Central memory CD8-positive, alpha-beta T cell (primary cell): ENCODE measurements around the gene ADCY9.
A peak's percentile ranks its signal among the peaks of the same experiment; 100 is the strongest.
"Not testable (repeated sequence)": the region's sequence is repeated elsewhere in the genome, so short reads cannot be mapped to it uniquely, and the experiment has no call there.

ENCODE experiments used
- ATAC-seq: fragments of 150-1000 bp; cut with Tn5 transposase; replicated peaks from 2 replicates; pipeline ENCODE4 v1.10.0; 2022; ENCODE audit warnings: mild to moderate bottlenecking, moderate FRiP score, moderate number of reproducible peaks; ENCODE audit not compliant: poor library complexity, severe bottlenecking; ENCODE audit errors: extremely low read depth
- DNase-seq, 2 donors: peaks; one replicate each; pipeline ENCODE4 v3.0.0; 2021; ENCODE audit warnings: low spot score in 2 of 2
- H3K27ac Mint-ChIP-seq: one replicate; pipeline ENCODE4 v1.8.0; 2022; ENCODE audit warnings: low read depth, mild to moderate bottlenecking, moderate library complexity, mixed read lengths
- H3K27me3 Mint-ChIP-seq: one replicate; pipeline ENCODE4 v1.8.0; 2022; ENCODE audit warnings: mixed read lengths
- H3K36me3 Mint-ChIP-seq: one replicate; pipeline ENCODE4 v1.8.0; 2022; ENCODE audit warnings: mild to moderate bottlenecking, moderate library complexity, mixed read lengths; ENCODE audit not compliant: insufficient read depth
- H3K4me1 Mint-ChIP-seq: one replicate; pipeline ENCODE4 v1.8.0; 2022; ENCODE audit warnings: mixed read lengths
- H3K4me3 Mint-ChIP-seq: one replicate; pipeline ENCODE4 v1.8.0; 2022; ENCODE audit warnings: mild to moderate bottlenecking, moderate library complexity, mixed read lengths
- H3K9me3 Mint-ChIP-seq: one replicate; pipeline ENCODE4 v1.8.0; 2022; ENCODE audit warnings: mixed read lengths

The ADCY9 gene

GRCh38 chr16:3961449-3961849 is 154.8 kb downstream of the ADCY9 start:
- no peak for DNase-seq
- Mint-ChIP-seq H3K36me3 (peaks cover 12% of the 10 kb centered on the region), H3K27ac (peak overlapping the region; percentile 94), H3K4me1 (peaks cover 15% of the 10 kb centered on the region), H3K27me3 (peaks cover 13% of the 10 kb centered on the region), H3K4me3 (no peak overlapping the region), H3K9me3 (no peaks in the 10 kb centered on the region)
- no peak for ATAC-seq

- ATAC-seq, H3K4me3 Mint-ChIP-seq, H3K9me3 Mint-ChIP-seq, DNase-seq, H3K27ac Mint-ChIP-seq, H3K36me3 Mint-ChIP-seq: not testable (repeated sequence)
- H3K4me1 Mint-ChIP-seq = peaks cover 15% of the 10 kb centered on the region
- H3K27me3 Mint-ChIP-seq = peaks cover 18% of the 10 kb centered on the region
These were observed 156.2 kb downstream of the ADCY9 start for GRCh38 chr16:3959926-3960590.

DNA sequence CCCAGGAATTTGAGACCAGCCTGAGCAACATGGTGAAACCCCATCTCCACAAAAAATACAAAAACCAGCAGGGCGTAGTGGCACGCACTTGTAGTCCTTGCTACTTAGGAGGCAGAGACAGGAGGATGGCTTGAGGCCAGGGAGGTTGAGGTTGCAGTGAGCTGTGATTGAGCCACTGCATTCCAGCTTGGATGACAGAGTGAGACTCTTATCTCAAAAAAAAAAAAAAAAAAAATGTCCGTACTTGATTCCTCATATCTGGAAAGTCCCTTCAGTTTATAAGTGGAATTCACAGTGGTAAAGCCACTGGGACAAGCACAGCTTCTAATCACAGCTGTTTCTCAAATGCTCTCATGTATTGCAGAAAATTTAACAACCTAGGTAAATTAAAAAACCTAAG is 157.1 kb downstream of the ADCY9 start:
- no peak for DNase-seq
- peaks cover 15% of the 10 kb centered on the region for H3K4me1 Mint-ChIP-seq
- no peak overlapping the region for H3K4me3 Mint-ChIP-seq
- no peaks in the 10 kb centered on the region for H3K9me3 Mint-ChIP-seq
- no peak overlapping the region for H3K27ac Mint-ChIP-seq
- peaks cover 6% of the 10 kb centered on the region for H3K36me3 Mint-ChIP-seq
- no peak for ATAC-seq
- H3K27me3 Mint-ChIP-seq = peaks cover 27% of the 10 kb centered on the region

DNA sequence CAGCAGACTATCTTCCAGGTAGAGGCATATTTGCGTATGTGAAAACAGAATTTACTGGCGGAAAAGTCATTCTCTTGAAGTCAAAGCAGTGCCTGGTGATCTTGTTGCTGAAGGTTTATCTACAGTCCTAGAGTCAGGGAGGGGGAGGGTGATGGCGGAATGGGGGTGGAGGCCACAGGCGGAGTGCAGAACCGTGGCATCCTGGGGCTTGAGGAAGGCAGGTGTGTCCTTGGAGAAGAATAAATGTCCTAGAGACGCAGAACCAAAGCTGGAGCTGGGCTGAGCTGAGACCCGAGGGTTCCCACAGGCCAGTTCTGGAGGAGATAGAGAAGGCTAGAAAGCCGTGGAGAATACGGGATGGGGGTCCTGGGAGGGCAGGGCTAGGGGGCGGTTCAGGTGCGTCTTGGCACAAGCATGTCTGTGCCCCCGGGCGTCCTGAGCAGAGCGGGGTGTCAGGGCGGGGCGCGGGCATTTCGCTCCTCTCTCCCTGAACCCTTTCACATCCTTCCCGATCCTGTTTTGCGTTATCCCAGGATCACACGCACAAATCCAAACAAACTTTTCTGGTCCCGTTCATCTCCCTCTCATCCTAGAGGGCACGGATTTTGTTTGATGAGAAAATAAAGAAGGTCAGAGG is 158.8 kb downstream of the ADCY9 start:
- DNase-seq (no peak), ATAC-seq (no peak)
- no peak overlapping the region for H3K27ac Mint-ChIP-seq
- H3K27me3 Mint-ChIP-seq = peaks cover 31% of the 10 kb centered on the region
- H3K9me3 Mint-ChIP-seq = no peaks in the 10 kb centered on the region
- H3K36me3 Mint-ChIP-seq = peaks cover 3% of the 10 kb centered on the region
- H3K4me3 Mint-ChIP-seq = no peak overlapping the region
- H3K4me1 Mint-ChIP-seq = no peaks in the 10 kb centered on the region

DNA sequence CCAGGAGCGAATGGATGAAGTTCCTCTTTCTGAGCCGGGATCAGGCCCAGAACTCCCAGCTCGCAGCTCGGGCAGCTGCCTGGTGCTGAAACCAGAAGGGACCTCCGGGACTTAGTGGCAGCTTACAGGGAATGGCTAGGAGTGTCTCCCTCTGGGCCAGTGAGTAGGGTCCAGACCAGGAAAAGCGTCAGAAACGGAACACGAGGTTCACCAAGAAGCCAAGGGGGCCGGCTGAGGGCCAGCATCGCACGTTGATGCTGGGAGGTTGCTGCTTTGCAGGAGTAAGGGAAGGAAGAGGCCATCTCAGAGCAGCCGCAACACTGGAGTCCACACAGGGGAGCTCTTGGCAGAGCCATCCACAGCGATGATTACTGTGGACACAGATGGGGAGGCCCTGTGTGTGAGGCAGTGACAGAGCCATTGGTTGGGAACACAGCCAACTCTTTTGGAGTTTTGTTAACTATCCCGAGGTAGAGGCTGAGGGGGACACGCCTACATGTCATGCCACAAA is 161.8 kb downstream of the ADCY9 start:
- DNase-seq (no peak), ATAC-seq (no peak)
- Mint-ChIP-seq H3K9me3 (no peaks in the 10 kb centered on the region), H3K4me1 (no peaks in the 10 kb centered on the region), H3K27me3 (peaks cover 53% of the 10 kb centered on the region), H3K4me3 (no peak overlapping the region), H3K36me3 (peaks cover 3% of the 10 kb centered on the region), H3K27ac (no peak overlapping the region)

DNA sequence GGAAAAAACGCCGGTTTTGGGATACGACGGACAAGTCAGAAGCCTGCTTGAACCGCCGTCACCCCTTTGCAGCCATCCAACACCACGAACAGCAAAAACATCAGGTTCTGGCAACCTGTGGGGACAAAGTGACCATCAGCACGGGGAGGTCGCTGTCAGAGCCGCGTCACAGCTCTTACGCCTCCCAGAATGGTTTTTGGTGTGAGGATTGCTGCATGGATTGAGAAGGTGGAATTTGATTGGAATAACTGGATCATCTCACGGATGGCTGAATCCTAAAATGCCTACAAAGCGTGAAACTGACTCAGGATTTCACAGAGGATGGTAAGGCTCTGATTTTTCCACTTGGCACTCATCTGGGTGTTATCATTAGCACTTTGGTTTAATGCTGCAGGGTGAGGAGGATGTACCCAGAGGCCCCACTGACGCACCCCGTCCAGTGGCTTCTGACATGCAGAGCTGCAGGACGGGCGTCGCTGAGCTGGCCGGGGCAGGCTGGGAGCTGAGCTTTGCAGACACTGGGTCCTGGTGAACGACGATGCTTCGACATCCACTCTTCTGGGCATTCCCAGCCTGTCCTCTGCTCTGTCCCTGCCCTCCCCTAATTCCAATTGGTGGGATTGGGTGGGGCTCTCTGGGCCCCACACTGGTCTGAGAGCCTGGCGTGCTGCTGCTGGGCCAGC is 162.4 kb downstream of the ADCY9 start:
- H3K4me3 Mint-ChIP-seq = no peak overlapping the region
- ATAC-seq (no peak), DNase-seq (no peak)
- peaks cover 53% of the 10 kb centered on the region for H3K27me3 Mint-ChIP-seq
- no peaks in the 10 kb centered on the region for H3K9me3 Mint-ChIP-seq
- H3K4me1 Mint-ChIP-seq = no peaks in the 10 kb centered on the region
- H3K36me3 Mint-ChIP-seq = peaks cover 3% of the 10 kb centered on the region
- no peak overlapping the region for H3K27ac Mint-ChIP-seq

DNA sequence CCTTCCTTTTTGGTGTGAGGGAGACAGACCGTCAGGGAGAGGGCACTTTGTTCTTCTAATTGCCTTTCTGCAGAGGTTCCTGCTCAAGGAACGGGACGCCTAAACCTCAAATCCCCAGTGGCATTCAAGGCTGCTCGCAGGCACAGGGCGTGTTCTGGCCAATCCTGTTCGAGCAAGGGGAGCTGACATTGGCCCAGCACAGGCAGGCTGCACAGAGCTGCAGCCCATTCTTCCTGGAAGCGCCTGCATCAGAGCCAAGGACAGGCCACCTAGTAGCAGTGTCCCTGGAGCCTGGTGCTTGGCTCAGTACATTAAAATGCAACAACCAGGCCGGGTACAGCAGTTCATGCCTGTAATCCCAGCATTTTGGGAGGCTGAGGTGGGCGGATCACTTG is 163.5 kb downstream of the ADCY9 start:
- Mint-ChIP-seq H3K27me3 (peaks cover 51% of the 10 kb centered on the region), H3K4me3 (no peak overlapping the region), H3K4me1 (no peaks in the 10 kb centered on the region), H3K9me3 (no peaks in the 10 kb centered on the region), H3K27ac (no peak overlapping the region), H3K36me3 (peaks cover 1% of the 10 kb centered on the region)
- ATAC-seq = no peak
- no peak for DNase-seq

- no peaks in the 10 kb centered on the region for H3K4me1 Mint-ChIP-seq
- H3K36me3 Mint-ChIP-seq = peaks cover 1% of the 10 kb centered on the region
- H3K27me3 Mint-ChIP-seq = peaks cover 45% of the 10 kb centered on the region
- H3K9me3 Mint-ChIP-seq = no peaks in the 10 kb centered on the region
- DNase-seq = no peak
- no peak overlapping the region for H3K27ac Mint-ChIP-seq
- no peak overlapping the region for H3K4me3 Mint-ChIP-seq
- no peak for ATAC-seq
These were observed 164.1 kb downstream of the ADCY9 start for GRCh38 chr16:3951861-3952736.

GRCh38 chr16:3951380-3951779 is 164.9 kb downstream of the ADCY9 start:
- not testable (repeated sequence) for H3K27ac Mint-ChIP-seq, H3K4me1 Mint-ChIP-seq, ATAC-seq, H3K4me3 Mint-ChIP-seq, DNase-seq, H3K36me3 Mint-ChIP-seq, H3K9me3 Mint-ChIP-seq
- H3K27me3 Mint-ChIP-seq = peaks cover 40% of the 10 kb centered on the region

DNA sequence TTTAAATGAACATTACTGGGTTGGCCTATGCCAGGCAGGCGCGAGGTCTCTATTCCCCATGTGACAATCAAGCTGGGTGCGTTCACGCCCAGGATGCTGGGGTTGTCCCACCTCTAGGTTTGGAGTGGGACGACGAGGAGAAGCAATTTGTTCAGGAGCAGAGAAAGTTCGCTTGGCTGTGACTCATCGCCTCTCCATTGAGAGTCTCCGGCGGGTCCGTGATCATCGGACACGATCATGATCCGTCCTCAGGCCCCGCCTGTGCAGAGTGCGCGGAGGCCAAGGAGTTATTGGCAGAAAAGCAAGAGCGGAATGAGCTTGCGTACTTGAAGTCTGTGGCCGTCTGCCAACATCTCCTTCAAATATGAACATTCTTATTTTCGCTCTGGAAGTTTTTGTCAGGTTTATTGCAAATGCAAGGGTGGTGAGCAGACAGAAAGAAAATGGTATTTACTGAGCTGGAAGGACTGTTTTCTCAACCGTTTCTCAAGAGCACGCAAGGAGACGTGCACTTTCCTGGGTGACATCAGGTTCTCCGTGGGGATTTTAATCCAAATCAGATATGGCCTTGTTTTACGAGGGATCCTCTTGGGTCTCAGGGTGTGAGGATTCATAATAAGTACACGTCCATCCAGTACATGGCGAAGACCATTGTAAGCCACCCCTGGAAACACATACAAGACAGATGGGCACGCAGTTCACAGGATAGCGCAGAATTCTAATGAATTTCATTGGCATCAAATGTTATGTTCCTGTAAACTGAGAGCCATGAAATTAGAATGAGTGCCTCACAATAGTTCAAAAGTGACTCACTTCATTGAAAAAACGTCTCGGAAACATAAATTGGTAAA is 165.7 kb downstream of the ADCY9 start:
- ATAC-seq = no peak
- peaks cover 1% of the 10 kb centered on the region for H3K36me3 Mint-ChIP-seq
- no peak for DNase-seq
- H3K4me3 Mint-ChIP-seq = no peak overlapping the region
- H3K27ac Mint-ChIP-seq = no peak overlapping the region
- H3K4me1 Mint-ChIP-seq = no peaks in the 10 kb centered on the region
- peaks cover 40% of the 10 kb centered on the region for H3K27me3 Mint-ChIP-seq
- H3K9me3 Mint-ChIP-seq = no peaks in the 10 kb centered on the region

- Mint-ChIP-seq H3K9me3 (no peaks in the 10 kb centered on the region), H3K27me3 (peaks cover 34% of the 10 kb centered on the region), H3K36me3 (no peaks in the 10 kb centered on the region), H3K4me3 (no peak overlapping the region), H3K4me1 (no peaks in the 10 kb centered on the region), H3K27ac (no peak overlapping the region)
- no peak for ATAC-seq
- no peak for DNase-seq
These were observed 166.3 kb downstream of the ADCY9 start for GRCh38 chr16:3949946-3950342.
